IMR-90 (cell line): ENCODE data around the gene HDAC9. TPM values are rescaled to one million over a fixed set of nuclear protein-coding genes. Genes with fewer than 3 reads are reported as not detected.

ENCODE experiments used
- ATAC-seq: fragments of 200-7000 bp; cut with Tn5 transposase; 2 replicates; pipeline ENCODE4 v1.9.1; 2020; ENCODE audit warnings: low read depth, mild to moderate bottlenecking, moderate library complexity
- BruUV-seq: library from RNA; stranded (reverse); fragments of 400-500 nt; replicated peaks from 2 replicates; lab custom pipeline; 2021; lab: Mats Ljungman, UMichigan
- CTCF ChIA-PET: fragments of 300-600 bp; formaldehyde crosslinking; extraction: SDS; loops from one replicate; lab custom pipeline; 2021; ENCODE audit warnings: antibody characterized with exemption; lab: Yijun Ruan, JAX
- POLR2A ChIA-PET: fragments of 300-600 bp; sonication (Branson Sonifier 250); formaldehyde crosslinking; loops from one replicate; lab custom pipeline; 2022; ENCODE audit warnings: antibody characterized with exemption; ENCODE audit not compliant: unreplicated experiment; lab: Charles Lee
- DNase-seq: peaks from one replicate; pipeline ENCODE4 v3.0.0; 2013
- H2AFZ ChIP-seq: replicated peaks from 2 replicates; pipeline ENCODE3; 2013; ENCODE audit warnings: low read length, mild to moderate bottlenecking; ENCODE audit not compliant: poor library complexity
- H2AK5ac ChIP-seq: 2 replicates; pipeline ENCODE4 v1.6.1; 2013; ENCODE audit warnings: low read depth, low read length, inconsistent platforms
- H2AK9ac ChIP-seq: replicated peaks from 2 replicates; pipeline ENCODE3; 2013; ENCODE audit warnings: mild to moderate bottlenecking, low read depth, low read length, moderate library complexity; ENCODE audit not compliant: poor library complexity
- H2BK120ac ChIP-seq: 2 replicates; pipeline ENCODE4 v1.6.1; 2013; ENCODE audit warnings: low read depth, low read length, inconsistent platforms
- H2BK15ac ChIP-seq: 3 replicates; pipeline ENCODE4 v1.6.1; 2013; ENCODE audit warnings: low read depth, low read length, inconsistent platforms
- H2BK20ac ChIP-seq: 2 replicates; pipeline ENCODE4 v1.6.1; 2013; ENCODE audit warnings: low read depth, mild to moderate bottlenecking, inconsistent platforms, low read length, moderate library complexity
- H2BK5ac ChIP-seq: 2 replicates; pipeline ENCODE4 v1.6.1; 2013; ENCODE audit warnings: mild to moderate bottlenecking, low read depth, low read length, inconsistent platforms; ENCODE audit not compliant: poor library complexity, severe bottlenecking
- H3K14ac ChIP-seq: replicated peaks from 2 replicates; pipeline ENCODE4 v1.6.1; 2013; ENCODE audit warnings: low read depth, low read length, inconsistent platforms
- H3K18ac ChIP-seq: 2 replicates; pipeline ENCODE4 v1.6.1; 2013; ENCODE audit warnings: low read depth, low read length, control low read depth
- H3K23ac ChIP-seq: 2 replicates; pipeline ENCODE4 v1.6.1; 2013; ENCODE audit warnings: low read depth, low read length, inconsistent platforms
- H3K27ac ChIP-seq: 2 replicates; pipeline ENCODE4 v1.5.1; 2013; ENCODE audit warnings: mild to moderate bottlenecking, control low read depth, low read length; ENCODE audit not compliant: insufficient read depth
- H3K27me3 ChIP-seq: 2 replicates; pipeline ENCODE4 v1.6.1; 2013; ENCODE audit warnings: low read length; ENCODE audit not compliant: control insufficient read depth, insufficient read depth
- H3K36me3 ChIP-seq: 2 replicates; pipeline ENCODE4 v1.6.1; 2013; ENCODE audit warnings: low read length, mixed read lengths; ENCODE audit not compliant: control insufficient read depth, insufficient read depth
- H3K4ac ChIP-seq: 2 replicates; pipeline ENCODE4 v1.6.1; 2013; ENCODE audit warnings: low read depth, low read length, inconsistent platforms
- H3K4me1 ChIP-seq: 2 replicates; pipeline ENCODE4 v1.6.1; 2013; ENCODE audit warnings: low read length, mixed read lengths; ENCODE audit not compliant: control insufficient read depth, insufficient read depth
- H3K4me2 ChIP-seq: 2 replicates; pipeline ENCODE4 v1.6.1; 2013; ENCODE audit warnings: low read depth, mild to moderate bottlenecking, control low read depth, low read length, moderate library complexity
- H3K4me3 ChIP-seq: 2 replicates; pipeline ENCODE4 v1.5.1; 2013; ENCODE audit warnings: low read depth, mild to moderate bottlenecking, control low read depth, low read length, moderate library complexity; ENCODE audit not compliant: insufficient read depth
- H3K56ac ChIP-seq: 2 replicates; pipeline ENCODE4 v1.6.1; 2013; ENCODE audit warnings: low read length, inconsistent platforms; ENCODE audit not compliant: insufficient read depth; ENCODE audit errors: extremely low read depth
- H3K79me1 ChIP-seq, 2 experiments: 2 replicates each; pipeline ENCODE4 v1.6.1; 2013; ENCODE audit warnings: low read length in 2 of 2, inconsistent platforms in 1 of 2, low read depth in 1 of 2
- H3K9ac ChIP-seq: 2 replicates; pipeline ENCODE4 v1.6.1; 2013; ENCODE audit warnings: low read depth, low read length, control low read depth
- H3K9me1 ChIP-seq: 2 replicates; pipeline ENCODE4 v1.6.1; 2013; ENCODE audit warnings: low read length, inconsistent platforms; ENCODE audit not compliant: insufficient read depth
- H3K9me3 ChIP-seq: 2 replicates; pipeline ENCODE4 v1.6.1; 2013; ENCODE audit warnings: low read length; ENCODE audit not compliant: control insufficient read depth, insufficient read depth
- H4K20me1 ChIP-seq: 2 replicates; pipeline ENCODE4 v1.6.1; 2013; ENCODE audit warnings: low read length, inconsistent platforms; ENCODE audit not compliant: insufficient read depth
- H4K5ac ChIP-seq: 2 replicates; pipeline ENCODE4 v1.6.1; 2013; ENCODE audit warnings: mild to moderate bottlenecking, low read depth, low read length, control low read depth
- H4K8ac ChIP-seq, 2 experiments: 2 replicates each; pipeline ENCODE4 v1.6.1; 2013; ENCODE audit warnings: low read depth in 2 of 2, low read length in 2 of 2, control low read depth in 1 of 2, inconsistent platforms in 1 of 2
- H4K91ac ChIP-seq: 2 replicates; pipeline ENCODE4 v1.6.1; 2013; ENCODE audit warnings: low read depth, low read length, inconsistent platforms; ENCODE audit not compliant: insufficient read depth
- MAZ ChIP-seq: IDR thresholded peaks from 2 replicates; pipeline ENCODE4 v1.6.1; 2012; ENCODE audit warnings: low read depth, mild to moderate bottlenecking, low read length, improper control_type of control experiment, moderate library complexity, borderline replicate concordance
- MXI1 ChIP-seq: IDR thresholded peaks from 2 replicates; pipeline ENCODE4 v1.6.1; 2012; ENCODE audit warnings: low read depth, mild to moderate bottlenecking, low read length, moderate library complexity, borderline replicate concordance
- NFE2L2 ChIP-seq: fragments of 150-350 bp; IDR thresholded peaks from 2 replicates; pipeline ENCODE4 v1.6.1; 2016; ENCODE audit warnings: low read depth, mild to moderate bottlenecking, low read length
- POLR2A ChIP-seq: IDR thresholded peaks from 2 replicates; pipeline ENCODE4 v1.6.1; 2012; ENCODE audit warnings: mild to moderate bottlenecking, low read depth, low read length
- RCOR1 ChIP-seq: IDR thresholded peaks from 2 replicates; pipeline ENCODE4 v1.6.1; 2012; ENCODE audit warnings: mild to moderate bottlenecking, low read length, improper control_type of control experiment; ENCODE audit not compliant: insufficient replicate concordance
- WGBS, 2 experiments: methylation state at CpG; one replicate each; pipeline versions ENCODE4 v1.1.5 to v1.1.7; 2013; ENCODE audit warnings: missing lambda C conversion rate in 2 of 2; ENCODE audit not compliant: insufficient read length in 1 of 2; ENCODE audit errors: extremely low coverage in 2 of 2; 5-methylcytosine and 5-hydroxymethylcytosine counted together
- dilution Hi-C: fragments of 300-500 bp; cut with HindIII; formaldehyde crosslinking; loops from one replicate; pipeline ENCODE4 v1.14.3; 2018; ENCODE audit warnings: low sequenced_read_pairs; ENCODE audit not compliant: unreplicated experiment
- in situ Hi-C: fragments of 300-500 bp; cut with MboI; formaldehyde crosslinking; loops from 3 replicates; pipeline ENCODE4 v1.14.3; 2019; ENCODE audit warnings: low sequenced_read_pairs, inconsistent platforms, mixed read lengths
- intact Hi-C: fragments of 100-400 bp; cut with micrococcal nuclease; formaldehyde crosslinking; loops from 2 replicates; pipeline ENCODE4 v1.10.0; 2022
- polyA plus RNA-seq, 3 experiments: library from polyadenylated mRNA; depleted of rRNA; stranded (reverse); fragments of >200 nt; gene quantifications; 2 replicates each; pipeline ENCODE4 v1.2.3, GENCODE V29; 2012; ENCODE audit warnings: low replicate concordance in 1 of 3
- total RNA-seq: library from RNA; depleted of rRNA; stranded (reverse); fragments of >200 nt; gene quantifications from 2 replicates; pipeline ENCODE4 v1.2.3, GENCODE V29; 2012
- TF ChIP-seq, protein P1 (sequence below): fragments of 150-350 bp; IDR thresholded peaks from 2 replicates; pipeline ENCODE4 v1.6.1; 2017; ENCODE audit warnings: mild to moderate bottlenecking, antibody characterized with exemption, low read length, low read depth
- TF ChIP-seq, protein P2 (sequence below): fragments of 150-350 bp; IDR thresholded peaks from 2 replicates; pipeline ENCODE4 v1.6.1; 2016; ENCODE audit warnings: low read depth, mild to moderate bottlenecking, low read length, moderate library complexity, borderline replicate concordance

HDAC9 gene
- total and polyA plus RNA-seq, 2 of the 4 experiments (the other 2 are of a cell fraction): 4.3 to 24.7 TPM

DNA sequence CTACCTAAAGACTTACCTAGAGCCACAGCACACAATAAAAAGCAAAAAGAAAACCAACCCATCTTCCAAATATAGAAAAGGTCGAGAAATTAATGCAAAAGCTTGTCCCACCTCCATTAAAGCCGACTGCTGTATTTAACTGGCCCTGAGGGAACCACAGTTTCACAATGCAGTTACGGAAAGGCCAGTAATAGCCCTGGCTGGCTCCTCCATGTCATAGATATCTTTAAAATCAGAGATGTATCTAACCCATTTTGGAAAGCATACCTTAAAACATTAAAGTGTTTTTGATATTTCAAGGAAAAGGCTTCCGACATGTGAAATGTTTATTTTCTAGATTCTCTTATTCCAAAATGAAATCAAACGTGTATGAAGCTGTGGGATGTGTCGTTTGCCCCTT lies 23.0 kb downstream of the HDAC9 start:
- Histone ChIP-seq H3K14ac (no peak overlapping the region), H2BK120ac (no peak overlapping the region), H3K4ac (no peak overlapping the region), H2BK5ac (no peak overlapping the region), H2BK15ac (no peak overlapping the region), H3K27ac (no peak overlapping the region), H2BK20ac (no peak overlapping the region), H2AFZ (no peak overlapping the region), H3K27me3 (no peaks in the 10 kb centered on the region), H4K91ac (no peak overlapping the region), H3K4me3 (no peak overlapping the region), H3K9ac (no peak overlapping the region), H3K79me1 (peaks cover 0 to 13% of the 10 kb centered on the region in 2 experiments; a peak in 2 of 4 replicates), H4K20me1 (no peaks in the 10 kb centered on the region), H2AK5ac (no peak overlapping the region), H3K4me2 (no peak overlapping the region), H3K56ac (no peak overlapping the region), H3K4me1 (peaks cover 7% of the 10 kb centered on the region), H4K5ac (no peak overlapping the region), H4K8ac (no peak overlapping the region), H3K9me3 (no peaks in the 10 kb centered on the region), H2AK9ac (no peak overlapping the region), H3K9me1 (no peaks in the 10 kb centered on the region), H3K18ac (no peak overlapping the region), H3K23ac (no peak overlapping the region), H3K36me3 (no peaks in the 10 kb centered on the region)
- intact Hi-C loops (no loop called here), in situ Hi-C loops (no loop called here), dilution Hi-C loops (no loop called here)
- TF ChIP-seq MAZ (no peak), NFE2L2 (no peak), RCOR1 (no peak), POLR2A (no peak), MXI1 (no peak)
- TF ChIP-seq, protein P1, sequence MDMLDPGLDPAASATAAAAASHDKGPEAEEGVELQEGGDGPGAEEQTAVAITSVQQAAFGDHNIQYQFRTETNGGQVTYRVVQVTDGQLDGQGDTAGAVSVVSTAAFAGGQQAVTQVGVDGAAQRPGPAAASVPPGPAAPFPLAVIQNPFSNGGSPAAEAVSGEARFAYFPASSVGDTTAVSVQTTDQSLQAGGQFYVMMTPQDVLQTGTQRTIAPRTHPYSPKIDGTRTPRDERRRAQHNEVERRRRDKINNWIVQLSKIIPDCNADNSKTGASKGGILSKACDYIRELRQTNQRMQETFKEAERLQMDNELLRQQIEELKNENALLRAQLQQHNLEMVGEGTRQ: no peak
- TF ChIP-seq, protein P2, sequence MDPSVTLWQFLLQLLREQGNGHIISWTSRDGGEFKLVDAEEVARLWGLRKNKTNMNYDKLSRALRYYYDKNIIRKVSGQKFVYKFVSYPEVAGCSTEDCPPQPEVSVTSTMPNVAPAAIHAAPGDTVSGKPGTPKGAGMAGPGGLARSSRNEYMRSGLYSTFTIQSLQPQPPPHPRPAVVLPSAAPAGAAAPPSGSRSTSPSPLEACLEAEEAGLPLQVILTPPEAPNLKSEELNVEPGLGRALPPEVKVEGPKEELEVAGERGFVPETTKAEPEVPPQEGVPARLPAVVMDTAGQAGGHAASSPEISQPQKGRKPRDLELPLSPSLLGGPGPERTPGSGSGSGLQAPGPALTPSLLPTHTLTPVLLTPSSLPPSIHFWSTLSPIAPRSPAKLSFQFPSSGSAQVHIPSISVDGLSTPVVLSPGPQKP: no peak
- ATAC-seq (no peak), DNase-seq (no peak)
- ChIA-PET POLR2A (no interaction called here), CTCF (interaction anchor here (0.8 kb wide), 1 partner anchor 10 kb away, joined by 3 read pairs; no protein-coding TSS in a partner anchor)
- BruUV-seq: no TSS peak
- 80% methylated on average over 1 of the region's 6 CpGs; no CpG with 5 or more reads in 1 of the 2 experiments for WGBS, 2 experiments
